GM12878 (cell line): Measurements from ENCODE around the gene PON3. TPM values are rescaled to one million over a fixed set of nuclear protein-coding genes. Genes with fewer than 3 reads are reported as not detected.

Experiments used
- ATAC-seq: fragments of 200-7000 bp; cut with Tn5 transposase; 3 replicates; pipeline ENCODE4 v1.9.1; 2020; ENCODE audit warnings: mild to moderate bottlenecking, moderate library complexity
- BruUV-seq: library from RNA; stranded (reverse); fragments of 400-500 nt; replicated peaks from 2 replicates; lab custom pipeline; 2021; lab: Mats Ljungman, UMichigan
- CTCF ChIA-PET: fragments of 300-600 bp; sonication (Branson Sonifier 250); formaldehyde crosslinking; extraction: SDS; loops from one replicate; lab custom pipeline; 2021; ENCODE audit warnings: inconsistent platforms; lab: Yijun Ruan, JAX
- POLR2A ChIA-PET: fragments of 350-600 bp; formaldehyde crosslinking; extraction: SDS; loops from one replicate; lab custom pipeline; 2021; ENCODE audit warnings: inconsistent platforms; lab: Charles Lee
- RAD21 ChIA-PET: fragments of 300-600 bp; sonication (Branson Sonifier 250); formaldehyde crosslinking; loops from one replicate; lab custom pipeline; 2023; ENCODE audit warnings: antibody characterized with exemption; ENCODE audit not compliant: unreplicated experiment; lab: Charles Lee
- SMC1A ChIA-PET: fragments of 300-600 bp; sonication (Branson Sonifier 250); formaldehyde crosslinking; loops from one replicate; lab custom pipeline; 2023; ENCODE audit not compliant: unreplicated experiment, uncharacterized antibody; lab: Charles Lee
- DNase-seq: peaks from one replicate; pipeline ENCODE4 v3.0.0-alpha.2; 2011; ENCODE audit warnings: low read depth, low spot score
- FAIRE-seq: peaks from 3 replicates; lab custom pipeline; 2011; peaks lifted over from hg19 to GRCh38; lab: Jason Lieb, UNC
- H2AFZ ChIP-seq: 2 replicates; pipeline ENCODE4 v1.6.0; 2011; ENCODE audit warnings: low read depth, low read length, control low read depth; ENCODE audit not compliant: control insufficient read depth
- H3K27ac ChIP-seq: 2 replicates; pipeline ENCODE4 v1.5.1; 2011; ENCODE audit warnings: control low read depth; ENCODE audit not compliant: control insufficient read depth, insufficient read depth
- H3K27me3 ChIP-seq, 2 experiments: replicated peaks in 1 of 2; 2 replicates each; pipeline versions ENCODE4 v1.6.0 to v1.6.1; 2011; ENCODE audit warnings: low read length in 1 of 2; ENCODE audit not compliant: control insufficient read depth in 2 of 2, insufficient read depth in 2 of 2
- H3K36me3 ChIP-seq, 2 experiments: 2 replicates each; pipeline ENCODE4 v1.5.1; 2011; ENCODE audit warnings: low read length in 1 of 2; ENCODE audit not compliant: control insufficient read depth in 2 of 2, insufficient read depth in 2 of 2
- H3K4me1 ChIP-seq: 2 replicates; pipeline ENCODE4 v1.6.1; 2011; ENCODE audit warnings: mild to moderate bottlenecking, low read length, moderate library complexity, mixed read lengths; ENCODE audit not compliant: control insufficient read depth, insufficient read depth
- H3K4me2 ChIP-seq: 2 replicates; pipeline ENCODE4 v1.6.0; 2011; ENCODE audit warnings: control low read depth; ENCODE audit not compliant: control insufficient read depth, insufficient read depth
- H3K4me3 ChIP-seq: fragments of 200-600 bp; sonication (generic); 2 replicates; pipeline ENCODE4 v1.5.1; 2016
- H3K79me2 ChIP-seq: 2 replicates; pipeline ENCODE4 v1.6.0; 2011; ENCODE audit warnings: low read length; ENCODE audit not compliant: control insufficient read depth, insufficient read depth
- H3K9ac ChIP-seq: 2 replicates; pipeline ENCODE4 v1.8.0; 2011; ENCODE audit warnings: low read length, control low read depth, mixed read lengths; ENCODE audit not compliant: control insufficient read depth, insufficient read depth
- H3K9me3 ChIP-seq: replicated peaks from 3 replicates; pipeline ENCODE4 v1.5.1; 2011; ENCODE audit warnings: mild to moderate bottlenecking, low read length; ENCODE audit not compliant: control insufficient read depth, insufficient read depth
- H4K20me1 ChIP-seq: 2 replicates; pipeline ENCODE4 v1.6.0; 2011; ENCODE audit not compliant: control insufficient read depth, insufficient read depth
- CEBPB ChIP-seq, 2 experiments: fragments of 150-350 bp in 1 of 2; IDR thresholded peaks; 2 replicates each; pipeline ENCODE4 v1.6.1; 2012 to 2014; ENCODE audit warnings: low read depth in 2 of 2, low read length in 2 of 2, borderline replicate concordance in 1 of 2, inconsistent platforms in 1 of 2
- CREM ChIP-seq: IDR thresholded peaks from 2 replicates; pipeline ENCODE4 v1.6.1; 2014; ENCODE audit warnings: antibody characterized with exemption, low read depth
- CTCF ChIP-seq, 3 experiments: IDR thresholded peaks in 2 of 3; conservative IDR thresholded peaks in 1 of 3; 2 replicates each; pipeline ENCODE4 v1.5.1; 2011; ENCODE audit warnings: low read depth in 3 of 3, low read length in 3 of 3, mild to moderate bottlenecking in 3 of 3, control low read depth in 2 of 3, moderate library complexity in 2 of 3, inconsistent platforms in 1 of 3, mixed read lengths in 1 of 3; ENCODE audit not compliant: control insufficient read depth in 2 of 3, insufficient read depth in 1 of 3; ENCODE audit errors: extremely low read depth in 1 of 3
- EP300 ChIP-seq, 2 experiments: fragments of 150-350 bp in 1 of 2; IDR thresholded peaks; 2 replicates each; pipeline ENCODE4 v1.6.1; 2011 to 2012; ENCODE audit warnings: low read depth in 2 of 2, low read length in 2 of 2, borderline replicate concordance in 1 of 2, improper control_type of control experiment in 1 of 2, inconsistent platforms in 1 of 2; ENCODE audit not compliant: control insufficient read depth in 1 of 2
- NR2F1 ChIP-seq: fragments of 450-650 bp; conservative IDR thresholded peaks from 2 replicates; pipeline ENCODE4 v1.6.1; 2017; ENCODE audit warnings: mild to moderate bottlenecking
- PML ChIP-seq: IDR thresholded peaks from 2 replicates; pipeline ENCODE4 v1.6.1; 2012; ENCODE audit warnings: low read length, inconsistent platforms
- RAD51 ChIP-seq: fragments of 450-650 bp; IDR thresholded peaks from 2 replicates; pipeline ENCODE4 v1.6.1; 2016; ENCODE audit warnings: moderate library complexity, mild to moderate bottlenecking, inconsistent platforms
- SMAD1 ChIP-seq: fragments of 450-650 bp; IDR thresholded peaks from 2 replicates; pipeline ENCODE4 v1.6.1; 2018; ENCODE audit warnings: mild to moderate bottlenecking, low read depth; ENCODE audit not compliant: partially characterized antibody
- STAT3 ChIP-seq: IDR thresholded peaks from 2 replicates; pipeline ENCODE4 v1.6.1; 2011; ENCODE audit warnings: low read depth, low read length, improper control_type of control experiment
- TAF1 ChIP-seq: IDR thresholded peaks from 2 replicates; pipeline ENCODE4 v1.6.1; 2011; ENCODE audit warnings: mild to moderate bottlenecking, low read depth, low read length, borderline replicate concordance
- WGBS: methylation state at CpG from one replicate; pipeline ENCODE4 v1.1.6; 2016; ENCODE audit warnings: low lambda C conversion rate; ENCODE audit not compliant: insufficient replicate concordance, insufficient coverage; ENCODE audit errors: missing lambda C conversion rate; 5-methylcytosine and 5-hydroxymethylcytosine counted together
- in situ Hi-C: fragments of 300-500 bp; cut with MboI; formaldehyde crosslinking; loops from 9 replicates; pipeline ENCODE4 v1.14.3; 2018; ENCODE audit warnings: mixed read lengths
- intact Hi-C: fragments of 100-400 bp; cut with micrococcal nuclease; formaldehyde crosslinking; loops from one replicate; pipeline ENCODE4 v1.14.2; 2022; ENCODE audit not compliant: unreplicated experiment
- polyA plus RNA-seq, 11 experiments: library from polyadenylated mRNA; depleted of rRNA in 4 of 11; unstranded in 6 of 11; stranded (reverse) in 5 of 11; fragments of >200 nt; fragmentation: Nextera tagmentation in 4 of 11; fragmentation: Illumina TruSeq in 1 of 11; extraction: Ambion mirVana in 4 of 11; extraction: Trizol in 1 of 11; gene quantifications; 1 replicate in 1 of 11; 2 replicates in 10 of 11; pipeline versions ENCODE4 v1.2.1 to v1.2.3, GENCODE V29; 2011 to 2016; ENCODE audit warnings: inconsistent platforms in 2 of 11, missing spikeins in 2 of 11, low read depth in 1 of 11
- total RNA-seq, 4 experiments: library from RNA; depleted of rRNA in 3 of 4; stranded (reverse); fragments of >200 nt in 3 of 4; fragmentation: Illumina TruSeq in 1 of 4; extraction: Trizol in 1 of 4; gene quantifications; 2 replicates each; pipeline versions ENCODE4 v1.2.1 to v1.2.3, GENCODE V29; 2013 to 2021
- TF ChIP-seq, protein P1 (sequence below): IDR thresholded peaks from 2 replicates; pipeline ENCODE4 v1.6.1; 2011; ENCODE audit warnings: low read depth, mild to moderate bottlenecking, low read length, moderate library complexity, borderline replicate concordance; ENCODE audit errors: extremely low read depth

The PON3 gene
- total and polyA plus RNA-seq, 10 of the 15 experiments (the other 5 are each of a cell fraction or from before 2014, with no cell fraction given) = 0.45 to 2.0 (median 0.91) TPM

DNA sequence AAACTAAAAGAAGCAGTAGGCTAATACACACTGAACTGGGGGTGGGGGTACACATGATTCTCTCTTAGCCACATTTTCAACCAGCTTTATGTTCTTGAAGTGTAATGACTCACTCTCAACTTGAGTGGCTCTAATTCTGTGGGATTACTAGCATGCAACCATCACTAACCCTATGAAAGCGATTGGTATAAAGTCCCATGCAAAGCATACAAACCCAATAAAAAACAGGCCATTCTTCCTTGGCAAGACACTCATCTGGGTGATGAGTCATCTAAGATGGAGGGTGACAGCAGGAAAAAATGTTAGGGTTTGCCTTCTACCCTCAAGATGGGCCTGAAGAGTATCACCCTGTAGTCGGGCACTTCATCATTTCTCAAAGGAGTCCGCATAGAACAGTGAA, 14.9 kb upstream of the PON3 start:
- no peak for DNase-seq
- 85% methylated on average over 3 of the region's 3 CpGs for WGBS
- no peaks in the 10 kb centered on the region; a peak in 1 of 4 replicates for H3K36me3 ChIP-seq
- H3K79me2 ChIP-seq = no peaks in the 10 kb centered on the region
- no peak overlapping the region for H3K4me3 ChIP-seq
- H3K9me3 ChIP-seq = no peaks in the 10 kb centered on the region
- H3K4me1 ChIP-seq = no peaks in the 10 kb centered on the region
- in situ Hi-C loops (no loop called here), intact Hi-C loops (no loop called here)
- no peak for ATAC-seq
- no TSS peak for BruUV-seq
- ChIA-PET RAD21 (interaction anchor here (1.2 kb wide), 2 partner anchors 10 to 17 kb away, joined by 3 read pairs; no protein-coding TSS in a partner anchor), POLR2A (interaction anchor here (0.6 to 1.6 kb wide), 2 partner anchors 24 to 117 kb away, joined by 5 to 7 read pairs; partner anchors contain the start of gene PON2), SMC1A (interaction anchor here (0.8 to 2.4 kb wide), 13 partner anchors 8 to 96 kb away, joined by 3 to 12 read pairs (median 3); partner anchors contain the start of gene PON2), CTCF (interaction anchor here (0.9 to 1.7 kb wide), 5 partner anchors 11 to 275 kb away, joined by 3 to 5 read pairs (median 4); no protein-coding TSS in a partner anchor)
- no peak overlapping the region for H3K27ac ChIP-seq
- H3K27me3 ChIP-seq = no peaks in the 10 kb centered on the region
- H3K9ac ChIP-seq = no peak overlapping the region
- TF ChIP-seq, protein P1, sequence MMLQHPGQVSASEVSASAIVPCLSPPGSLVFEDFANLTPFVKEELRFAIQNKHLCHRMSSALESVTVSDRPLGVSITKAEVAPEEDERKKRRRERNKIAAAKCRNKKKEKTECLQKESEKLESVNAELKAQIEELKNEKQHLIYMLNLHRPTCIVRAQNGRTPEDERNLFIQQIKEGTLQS = no peak
- no peak for TF ChIP-seq CEBPB (IDR thresholded peaks at IDR 0.05; ENCODE audit: borderline replicate concordance in 1 of 2, low read depth in 2 of 2, low read length in 2 of 2)
- no peak for TF ChIP-seq SMAD1
- TF ChIP-seq CREM = no peak
- no peak for TF ChIP-seq RAD51
- TF ChIP-seq STAT3 = no peak
- TF ChIP-seq NR2F1 = no peak
- no peak for TF ChIP-seq TAF1
- no peak for TF ChIP-seq CTCF (IDR thresholded peaks at IDR 0.05 in 2 of 3, conservative IDR thresholded peaks at IDR 0.05 in 1 of 3; ENCODE audit: control insufficient read depth in 2 of 3, extremely low read depth in 1 of 3, insufficient read depth in 1 of 3, low read depth in 3 of 3, low read length in 3 of 3)
- no peak for TF ChIP-seq PML
- no peak for TF ChIP-seq EP300 (IDR thresholded peaks at IDR 0.05; ENCODE audit: borderline replicate concordance in 1 of 2, control insufficient read depth in 1 of 2, low read depth in 2 of 2, low read length in 2 of 2)
- no peak overlapping the region for H2AFZ ChIP-seq
- H4K20me1 ChIP-seq = no peaks in the 10 kb centered on the region
- FAIRE-seq = no peak
- no peak overlapping the region for H3K4me2 ChIP-seq
